Stimulated activated CD8-positive, alpha-beta memory T cell treated with anti-CD3 and anti-CD28 coated beads, Interleukin-4, amount 100 ng/mL, for 48 hours (primary cell): Measurements from ENCODE around the gene NSD2.
"Not testable (repeated sequence)": the region's sequence is repeated elsewhere in the genome, so short reads cannot be mapped to it uniquely, and the experiment has no call there.

Experiments
- DNase-seq: peaks from one replicate; pipeline ENCODE4 v3.0.0-alpha.2; 2020

NSD2 gene

GRCh38 chr4:1900624-1901023 lies 29.4 kb downstream of the NSD2 start:
- no peak for DNase-seq

GRCh38 chr4:1901127-1901526 lies 29.9 kb downstream of the NSD2 start:
- DNase-seq: no peak

GRCh38 chr4:1902243-1902642 lies 31.1 kb downstream of the NSD2 start:
- no peak for DNase-seq

- no peak for DNase-seq
These were observed 31.8 kb downstream of the NSD2 start for GRCh38 chr4:1903035-1903434.

- no peak for DNase-seq
These were observed 32.8 kb downstream of the NSD2 start for GRCh38 chr4:1904042-1904441.

- DNase-seq: no peak
These were observed 36.8 kb downstream of the NSD2 start for GRCh38 chr4:1907848-1908525.

- not testable (repeated sequence) for DNase-seq
These were observed 38.5 kb downstream of the NSD2 start for GRCh38 chr4:1909696-1910095.

- no peak for DNase-seq
These were observed 39.5 kb downstream of the NSD2 start for GRCh38 chr4:1910643-1911042.

- not testable (repeated sequence) for DNase-seq
These were observed 40.1 kb downstream of the NSD2 start for GRCh38 chr4:1911316-1911715.

- no peak for DNase-seq
These were observed 51.6 kb downstream of the NSD2 start for GRCh38 chr4:1922821-1923220.

GRCh38 chr4:1927675-1928074 lies 56.5 kb downstream of the NSD2 start:
- DNase-seq: no peak

- no peak for DNase-seq
These were observed 57.4 kb downstream of the NSD2 start for GRCh38 chr4:1928356-1929239.

GRCh38 chr4:1932736-1933135 lies 61.5 kb downstream of the NSD2 start:
- DNase-seq: no peak

GRCh38 chr4:1933700-1934099 lies 62.5 kb downstream of the NSD2 start:
- DNase-seq: no peak

GRCh38 chr4:1937550-1937949 lies 66.4 kb downstream of the NSD2 start:
- no peak for DNase-seq

GRCh38 chr4:1938027-1938426 lies 66.8 kb downstream of the NSD2 start:
- no peak for DNase-seq

- DNase-seq: no peak
These were observed 68.7 kb downstream of the NSD2 start for GRCh38 chr4:1939664-1940509.

GRCh38 chr4:1940566-1940965 lies 69.4 kb downstream of the NSD2 start:
- DNase-seq: no peak

GRCh38 chr4:1943928-1944327 lies 72.7 kb downstream of the NSD2 start:
- no peak for DNase-seq

- DNase-seq: no peak
These were observed 74.1 kb downstream of the NSD2 start for GRCh38 chr4:1945124-1945895.

- DNase-seq: no peak
These were observed 74.7 kb downstream of the NSD2 start for GRCh38 chr4:1945912-1946311.

- DNase-seq: no peak
These were observed 77.0 kb downstream of the NSD2 start for GRCh38 chr4:1948232-1948631.
